ENCODE data around the gene GPR132. TPM values are rescaled to one million over a fixed set of nuclear protein-coding genes. Genes with fewer than 3 reads are reported as not detected.

Gene GPR132
- total and polyA plus RNA-seq, 2 of the 8 experiments (the other 6 are each of a cell fraction or from before 2014, with no cell fraction given), result 0.11 TPM; not detected in 1

- no peak overlapping the region for H3K4ac ChIP-seq (replicated peaks; ENCODE audit: insufficient read length, low read depth, low read length)
- ChIA-PET POLR2A (ENCODE audit: partially characterized antibody) (no interaction called here), CTCF (ENCODE audit: partially characterized antibody) (interaction anchor here (1.0 to 1.5 kb wide), 4 partner anchors 15 to 99 kb away, joined by 3 to 4 read pairs (median 4); no protein-coding TSS in a partner anchor)
- H2BK20ac ChIP-seq (ENCODE audit: low read length), result no peak overlapping the region
- DNase-seq (ENCODE audit: low read depth in 1 of 2, low spot score in 2 of 2) (no peak), FAIRE-seq (no peak)
- H4K5ac ChIP-seq (ENCODE audit: insufficient read length, low read depth, low read length), result no peak overlapping the region
- H2BK12ac ChIP-seq (ENCODE audit: low read depth, low read length), result no peak overlapping the region
- no peak overlapping the region for H3K4me3 ChIP-seq (ENCODE audit: extremely low read depth in 1 of 4, insufficient read depth in 2 of 4, low read depth in 3 of 4, low read length in 4 of 4)
- H4K8ac ChIP-seq (ENCODE audit: extremely low read depth, insufficient read depth, low read length), result no peak overlapping the region
- H2BK15ac ChIP-seq (ENCODE audit: low read length), result no peak overlapping the region
- H2AFZ ChIP-seq (ENCODE audit: low read length), result no peak overlapping the region
- peaks cover 5 to 13% of the 10 kb centered on the region in 2 experiments; a peak in 3 of 4 replicates for H3K9me3 ChIP-seq (ENCODE audit: insufficient read depth in 2 of 2, low read depth in 1 of 2, low read length in 1 of 2)
- H3K56ac ChIP-seq (replicated peaks; ENCODE audit: insufficient read length, low read depth, low read length), result no peak overlapping the region
- H2BK5ac ChIP-seq (ENCODE audit: low read depth, low read length), result no peak overlapping the region
- no peaks in the 10 kb centered on the region for H3K79me2 ChIP-seq (ENCODE audit: control insufficient read depth in 1 of 2, insufficient read depth in 2 of 2, low read length in 2 of 2)
- no peak overlapping the region for H3K27ac ChIP-seq (ENCODE audit: low read depth, low read length)
- no peaks in the 10 kb centered on the region for H3K79me1 ChIP-seq (ENCODE audit: low read depth, low read length)
- no peaks in the 10 kb centered on the region; a peak in 1 of 7 replicates for H3K27me3 ChIP-seq (replicated peaks in 1 of 4; ENCODE audit: control insufficient read depth in 3 of 4, extremely low read depth in 1 of 4, insufficient read depth in 3 of 4, low read length in 3 of 4)
- no peaks in the 10 kb centered on the region for H3K36me3 ChIP-seq (ENCODE audit: control insufficient read depth in 2 of 4, insufficient read depth in 4 of 4, low read length in 3 of 4)
- WGBS, 2 experiments (ENCODE audit: extremely low coverage in 1 of 2, insufficient coverage in 1 of 2, insufficient read length in 1 of 2, insufficient replicate concordance in 2 of 2, low coverage in 1 of 2, low lambda C conversion rate in 2 of 2, missing lambda C conversion rate in 1 of 2), result 83% methylated on average over 7 of the region's 7 CpGs; no CpG with 5 or more reads in 1 of the 2 experiments
- no peak overlapping the region for H3K23ac ChIP-seq (ENCODE audit: insufficient read length)
- H3K23me2 ChIP-seq (ENCODE audit: low read depth, low read length), result no peaks in the 10 kb centered on the region
- H3K4me2 ChIP-seq (ENCODE audit: insufficient read depth in 1 of 2, low read depth in 2 of 2, low read length in 2 of 2), result no peak overlapping the region
- no peak overlapping the region for H2AK5ac ChIP-seq (ENCODE audit: low read depth, low read length)
- H3K4me1 ChIP-seq (replicated peaks in 1 of 4; ENCODE audit: control insufficient read depth in 3 of 4, insufficient read depth in 4 of 4, low read length in 3 of 4), result no peaks in the 10 kb centered on the region
- H2BK120ac ChIP-seq (replicated peaks; ENCODE audit: low read depth, low read length), result no peak overlapping the region
- H3K9ac ChIP-seq (replicated peaks in 1 of 4; ENCODE audit: extremely low read depth in 1 of 4, low read depth in 3 of 4, low read length in 3 of 4), result no peak overlapping the region
- no peak overlapping the region for H4K91ac ChIP-seq (replicated peaks; ENCODE audit: insufficient read length, low read length)
- H3K14ac ChIP-seq (ENCODE audit: insufficient read length), result no peak overlapping the region
- H4K20me1 ChIP-seq (replicated peaks in 1 of 2; ENCODE audit: control insufficient read depth in 1 of 2, insufficient read depth in 2 of 2, low read length in 2 of 2), result no peaks in the 10 kb centered on the region
- TF ChIP-seq TAF1 (IDR thresholded peaks at IDR 0.05; ENCODE audit: low read depth, low read length) (no peak), KDM4A (IDR thresholded peaks at IDR 0.05; ENCODE audit: low read depth, low read length, severe bottlenecking) (no peak), YY1 (IDR thresholded peaks at IDR 0.05; ENCODE audit: low read depth, low read length) (no peak), RXRA (IDR thresholded peaks at IDR 0.05; ENCODE audit: insufficient read depth, low read depth, low read length) (no peak), TCF12 (IDR thresholded peaks at IDR 0.05; ENCODE audit: low read depth, low read length) (no peak), JUND (IDR thresholded peaks at IDR 0.05; ENCODE audit: low read length) (no peak), SIX5 (IDR thresholded peaks at IDR 0.05; ENCODE audit: low read depth, low read length) (no peak), SP2 (IDR thresholded peaks at IDR 0.05; ENCODE audit: low read length) (no peak), PHF8 (conservative IDR thresholded peaks at IDR 0.05; ENCODE audit: low read depth, low read length) (no peak), CBX5 (IDR thresholded peaks at IDR 0.05; ENCODE audit: low read depth, low read length) (no peak)
- TF ChIP-seq, protein P1, sequence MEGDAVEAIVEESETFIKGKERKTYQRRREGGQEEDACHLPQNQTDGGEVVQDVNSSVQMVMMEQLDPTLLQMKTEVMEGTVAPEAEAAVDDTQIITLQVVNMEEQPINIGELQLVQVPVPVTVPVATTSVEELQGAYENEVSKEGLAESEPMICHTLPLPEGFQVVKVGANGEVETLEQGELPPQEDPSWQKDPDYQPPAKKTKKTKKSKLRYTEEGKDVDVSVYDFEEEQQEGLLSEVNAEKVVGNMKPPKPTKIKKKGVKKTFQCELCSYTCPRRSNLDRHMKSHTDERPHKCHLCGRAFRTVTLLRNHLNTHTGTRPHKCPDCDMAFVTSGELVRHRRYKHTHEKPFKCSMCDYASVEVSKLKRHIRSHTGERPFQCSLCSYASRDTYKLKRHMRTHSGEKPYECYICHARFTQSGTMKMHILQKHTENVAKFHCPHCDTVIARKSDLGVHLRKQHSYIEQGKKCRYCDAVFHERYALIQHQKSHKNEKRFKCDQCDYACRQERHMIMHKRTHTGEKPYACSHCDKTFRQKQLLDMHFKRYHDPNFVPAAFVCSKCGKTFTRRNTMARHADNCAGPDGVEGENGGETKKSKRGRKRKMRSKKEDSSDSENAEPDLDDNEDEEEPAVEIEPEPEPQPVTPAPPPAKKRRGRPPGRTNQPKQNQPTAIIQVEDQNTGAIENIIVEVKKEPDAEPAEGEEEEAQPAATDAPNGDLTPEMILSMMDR (IDR thresholded peaks at IDR 0.05; ENCODE audit: control extremely low read depth in 1 of 3, insufficient read depth in 1 of 3, low read depth in 1 of 3, low read length in 3 of 3), result no peak
- H3K18ac ChIP-seq (ENCODE audit: extremely low read depth, low read length), result no peak overlapping the region
Observed at GRCh38 chr14:105105158-105105557, 39.9 kb upstream of the GPR132 start.

All from H1 (cell line).